ENCODE measurements around the gene RSRC1.
"Not testable (repeated sequence)": the region's sequence is repeated elsewhere in the genome, so short reads cannot be mapped to it uniquely, and the experiment has no call there.

Gene RSRC1

GRCh38 chr3:158134363-158134762, 24.5 kb downstream of the RSRC1 start:
- DNase-seq = no peak

- no peak for DNase-seq
Measured at GRCh38 chr3:158140396-158140795, 30.5 kb downstream of the RSRC1 start.

GRCh38 chr3:158148218-158148617, 38.3 kb downstream of the RSRC1 start:
- no peak for DNase-seq

- DNase-seq = no peak
Measured at GRCh38 chr3:158152186-158152585, 42.3 kb downstream of the RSRC1 start.

GRCh38 chr3:158158969-158159368, 49.1 kb downstream of the RSRC1 start:
- DNase-seq = no peak

GRCh38 chr3:158159714-158160113, 49.8 kb downstream of the RSRC1 start:
- DNase-seq = no peak

- no peak for DNase-seq
Measured at GRCh38 chr3:158160958-158161357, 51.1 kb downstream of the RSRC1 start.

GRCh38 chr3:158165141-158165655, 55.3 kb downstream of the RSRC1 start:
- no peak for DNase-seq

GRCh38 chr3:158165730-158166129, 55.8 kb downstream of the RSRC1 start:
- no peak for DNase-seq

GRCh38 chr3:158166223-158166622, 56.3 kb downstream of the RSRC1 start:
- DNase-seq = no peak

GRCh38 chr3:158167737-158168557, 58.1 kb downstream of the RSRC1 start:
- no peak for DNase-seq

- no peak for DNase-seq
Measured at GRCh38 chr3:158169091-158169491, 59.2 kb downstream of the RSRC1 start.

GRCh38 chr3:158181096-158181495, 71.2 kb downstream of the RSRC1 start:
- no peak for DNase-seq

- DNase-seq = no peak
Measured at GRCh38 chr3:158185711-158186110, 75.8 kb downstream of the RSRC1 start.

- no peak for DNase-seq
Measured at GRCh38 chr3:158200955-158201354, 91.1 kb downstream of the RSRC1 start.

GRCh38 chr3:158205324-158205723, 95.4 kb downstream of the RSRC1 start:
- DNase-seq = no peak

GRCh38 chr3:158205994-158206393, 96.1 kb downstream of the RSRC1 start:
- DNase-seq = no peak

GRCh38 chr3:158210067-158210466, 100.2 kb downstream of the RSRC1 start:
- no peak for DNase-seq

GRCh38 chr3:158213461-158213860, 103.6 kb downstream of the RSRC1 start:
- DNase-seq = no peak

- no peak for DNase-seq
Measured at GRCh38 chr3:158217992-158218391, 108.1 kb downstream of the RSRC1 start.

- no peak for DNase-seq
Measured at GRCh38 chr3:158220575-158220974, 110.7 kb downstream of the RSRC1 start.

GRCh38 chr3:158221426-158221825, 111.5 kb downstream of the RSRC1 start:
- no peak for DNase-seq

GRCh38 chr3:158226429-158226828, 116.5 kb downstream of the RSRC1 start:
- no peak for DNase-seq

GRCh38 chr3:158228942-158229341, 119.1 kb downstream of the RSRC1 start:
- not testable (repeated sequence) for DNase-seq

GRCh38 chr3:158233791-158234190, 123.9 kb downstream of the RSRC1 start:
- DNase-seq = no peak
